Tibial nerve (tissue), 4 donors: ENCODE results near the gene ANKRD44.

Experiments used
- EP300 ChIP-seq, 2 donors: sonication (generic); formaldehyde crosslinking; IDR thresholded peaks; one replicate each; pipeline ENCODE4 v1.6.1; 2017; ENCODE audit warnings: antibody characterized with exemption in 2 of 2, mild to moderate bottlenecking in 1 of 2
- POLR2A ChIP-seq, 2 donors: fragments of 450-650 bp; IDR thresholded peaks; one replicate each; pipeline ENCODE4 v1.6.1; 2017; ENCODE audit warnings: antibody characterized with exemption in 2 of 2, mild to moderate bottlenecking in 2 of 2, moderate library complexity in 2 of 2
- TF ChIP-seq, protein P1 (sequence below), 5 experiments: fragments of 200-600 bp in 3 of 5; fragments of 450-650 bp in 2 of 5; sonication (generic) in 3 of 5; IDR thresholded peaks; one replicate each; pipeline ENCODE4 v1.5.1; 2016 to 2019; ENCODE audit warnings: antibody characterized with exemption in 5 of 5, mild to moderate bottlenecking in 3 of 5, moderate library complexity in 2 of 5

DNA sequence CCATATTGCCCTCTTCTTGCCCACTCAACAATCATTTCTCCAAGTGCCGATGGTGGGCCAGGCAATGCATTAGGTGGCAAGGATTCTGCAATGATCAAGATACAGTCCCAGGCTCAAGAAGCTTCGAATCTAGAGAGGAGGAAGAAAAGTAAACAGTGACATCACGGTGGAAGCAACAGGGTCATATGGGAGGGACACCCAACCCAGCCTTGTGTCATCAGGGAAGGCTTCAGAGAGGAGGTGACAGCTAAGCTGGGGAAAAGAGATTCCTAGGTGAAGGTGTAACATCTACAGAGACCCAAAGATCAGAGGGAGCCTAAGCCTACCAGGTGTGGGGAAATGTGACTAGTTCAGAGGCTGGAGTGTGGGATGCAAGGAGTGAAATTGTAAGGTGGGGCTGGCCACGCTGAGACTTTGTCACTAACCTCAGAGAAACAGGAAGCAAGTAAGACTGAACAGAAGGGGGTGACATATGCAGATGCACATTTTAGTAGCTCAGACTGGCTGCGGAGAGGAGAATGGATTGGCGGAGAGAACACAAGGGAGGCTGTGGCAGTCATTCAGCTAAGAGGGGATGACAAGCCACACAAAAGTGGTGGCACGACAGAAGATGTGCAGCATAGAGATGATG is 104.9 kb downstream of the ANKRD44 start:
- TF ChIP-seq, protein P1, sequence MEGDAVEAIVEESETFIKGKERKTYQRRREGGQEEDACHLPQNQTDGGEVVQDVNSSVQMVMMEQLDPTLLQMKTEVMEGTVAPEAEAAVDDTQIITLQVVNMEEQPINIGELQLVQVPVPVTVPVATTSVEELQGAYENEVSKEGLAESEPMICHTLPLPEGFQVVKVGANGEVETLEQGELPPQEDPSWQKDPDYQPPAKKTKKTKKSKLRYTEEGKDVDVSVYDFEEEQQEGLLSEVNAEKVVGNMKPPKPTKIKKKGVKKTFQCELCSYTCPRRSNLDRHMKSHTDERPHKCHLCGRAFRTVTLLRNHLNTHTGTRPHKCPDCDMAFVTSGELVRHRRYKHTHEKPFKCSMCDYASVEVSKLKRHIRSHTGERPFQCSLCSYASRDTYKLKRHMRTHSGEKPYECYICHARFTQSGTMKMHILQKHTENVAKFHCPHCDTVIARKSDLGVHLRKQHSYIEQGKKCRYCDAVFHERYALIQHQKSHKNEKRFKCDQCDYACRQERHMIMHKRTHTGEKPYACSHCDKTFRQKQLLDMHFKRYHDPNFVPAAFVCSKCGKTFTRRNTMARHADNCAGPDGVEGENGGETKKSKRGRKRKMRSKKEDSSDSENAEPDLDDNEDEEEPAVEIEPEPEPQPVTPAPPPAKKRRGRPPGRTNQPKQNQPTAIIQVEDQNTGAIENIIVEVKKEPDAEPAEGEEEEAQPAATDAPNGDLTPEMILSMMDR (IDR thresholded peaks at IDR 0.05), result no peak
- TF ChIP-seq EP300 (IDR thresholded peaks at IDR 0.05), result no peak
- TF ChIP-seq POLR2A (IDR thresholded peaks at IDR 0.05), result no peak
